Epidermal melanocyte (primary cell): ENCODE measurements around the gene SC5D.

ENCODE experiments used
- DNase-seq: peaks from one replicate; pipeline ENCODE4 v3.0.0; 2011; ENCODE audit warnings: low spot score; ENCODE audit not compliant: insufficient read length

SC5D gene

GRCh38 chr11:121292495-121293287 lies at the start of gene SC5D:
SC5D (plus strand) TSS chr11:121292771; CDS start chr11:121303376, 10,605 bp downstream.
- DNase-seq: peak; percentile 84

- DNase-seq: no peak
Observed at GRCh38 chr11:121244884-121245283, 47.7 kb upstream of the SC5D start.

GRCh38 chr11:121246021-121246768 lies 46.4 kb upstream of the SC5D start:
- no peak for DNase-seq

- DNase-seq: no peak
Observed at GRCh38 chr11:121246769-121247035, 45.9 kb upstream of the SC5D start.

GRCh38 chr11:121248496-121248895 lies 44.1 kb upstream of the SC5D start:
- no peak for DNase-seq

GRCh38 chr11:121249039-121249663 lies 43.4 kb upstream of the SC5D start:
- DNase-seq: peak; percentile 82

- DNase-seq: no peak
Observed at GRCh38 chr11:121250843-121251242, 41.7 kb upstream of the SC5D start.

- DNase-seq: no peak
Observed at GRCh38 chr11:121253951-121254350, 38.6 kb upstream of the SC5D start.

- DNase-seq: no peak
Observed at GRCh38 chr11:121254756-121255155, 37.8 kb upstream of the SC5D start.

- no peak for DNase-seq
Observed at GRCh38 chr11:121255473-121256125, 37.0 kb upstream of the SC5D start.

- DNase-seq: no peak
Observed at GRCh38 chr11:121257289-121257688, 35.3 kb upstream of the SC5D start.

- no peak for DNase-seq
Observed at GRCh38 chr11:121257976-121258375, 34.6 kb upstream of the SC5D start.

GRCh38 chr11:121265586-121265985 lies 27.0 kb upstream of the SC5D start:
- DNase-seq: no peak

- no peak for DNase-seq
Observed at GRCh38 chr11:121268581-121268980, 24.0 kb upstream of the SC5D start.

- no peak for DNase-seq
Observed at GRCh38 chr11:121270001-121270678, 22.4 kb upstream of the SC5D start.

GRCh38 chr11:121274332-121274991 lies 18.1 kb upstream of the SC5D start:
- no peak for DNase-seq

GRCh38 chr11:121281698-121282097 lies 10.9 kb upstream of the SC5D start:
- DNase-seq: no peak

GRCh38 chr11:121282386-121282785 lies 10.2 kb upstream of the SC5D start:
- DNase-seq: no peak

- DNase-seq: no peak
Observed at GRCh38 chr11:121282886-121283502, 9.6 kb upstream of the SC5D start.

- no peak for DNase-seq
Observed at GRCh38 chr11:121291319-121291718, 1.3 kb upstream of the SC5D start.
